HG02759 (cell line): ENCODE data around the gene ERCC3.
"Not testable (repeated sequence)": the region's sequence is repeated elsewhere in the genome, so short reads cannot be mapped to it uniquely, and the experiment has no call there.

Experiments used
- ATAC-seq: cut with Tn5 transposase; IDR thresholded peaks from one replicate; pipeline ENCODE4 v1.9.1; 2021; ENCODE audit warnings: mild to moderate bottlenecking, moderate library complexity; ENCODE audit not compliant: unreplicated experiment

ERCC3 gene

DNA sequence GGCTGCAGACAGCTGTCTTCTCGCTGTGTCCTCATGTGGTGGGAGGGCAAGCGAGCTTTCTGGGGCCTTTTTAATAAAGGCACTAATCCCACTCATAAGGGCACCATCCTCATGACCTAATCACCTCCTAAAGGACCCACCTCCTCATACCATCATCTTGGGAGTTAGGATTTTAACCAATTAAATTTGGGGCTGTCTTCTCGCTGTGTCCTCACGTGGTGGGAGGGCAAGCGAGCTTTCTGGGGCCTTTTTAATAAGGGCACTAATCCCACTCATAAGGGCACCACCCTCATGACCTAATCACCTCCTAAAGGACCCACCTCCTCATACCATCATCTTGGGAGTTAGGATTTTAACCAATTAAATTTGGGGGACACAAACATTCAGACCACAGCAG lies 66.7 kb downstream of the ERCC3 start:
- ATAC-seq: not testable (repeated sequence)

DNA sequence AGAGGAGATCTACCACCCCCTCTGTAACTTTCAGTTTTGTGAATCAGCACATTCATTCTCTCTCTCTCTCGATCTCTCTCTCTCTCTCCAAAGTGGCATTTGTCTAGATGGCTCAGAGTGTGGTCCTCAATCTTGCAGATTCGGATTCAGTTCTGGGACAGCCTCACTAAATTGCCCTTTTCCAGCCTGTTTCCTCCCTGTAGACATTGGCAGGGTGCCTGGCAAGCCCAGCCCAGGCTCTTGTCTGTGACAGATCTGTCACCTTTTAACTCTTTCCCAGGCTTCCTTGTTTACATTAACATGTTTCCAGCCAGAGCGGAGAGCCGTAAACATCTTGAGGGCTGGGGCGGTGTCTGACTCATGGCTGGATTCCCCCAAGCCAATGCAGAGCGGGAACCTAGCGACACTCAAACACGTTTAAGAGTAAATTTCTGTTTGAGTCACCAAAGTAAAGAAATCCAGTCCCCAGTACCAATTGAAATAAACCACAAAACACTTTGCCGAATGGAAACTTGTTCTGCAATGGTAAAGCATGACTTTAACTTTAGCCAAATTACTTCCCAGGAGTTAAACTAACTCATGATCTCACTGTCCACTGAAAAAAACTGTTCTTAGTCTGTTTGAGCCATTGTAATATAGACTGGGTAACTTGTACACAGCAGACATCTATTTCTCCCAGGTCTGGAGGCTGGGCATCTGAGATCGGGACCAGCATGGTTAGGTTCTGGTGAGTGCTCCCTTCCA lies 67.3 kb downstream of the ERCC3 start:
- peak; percentile 95 for ATAC-seq

DNA sequence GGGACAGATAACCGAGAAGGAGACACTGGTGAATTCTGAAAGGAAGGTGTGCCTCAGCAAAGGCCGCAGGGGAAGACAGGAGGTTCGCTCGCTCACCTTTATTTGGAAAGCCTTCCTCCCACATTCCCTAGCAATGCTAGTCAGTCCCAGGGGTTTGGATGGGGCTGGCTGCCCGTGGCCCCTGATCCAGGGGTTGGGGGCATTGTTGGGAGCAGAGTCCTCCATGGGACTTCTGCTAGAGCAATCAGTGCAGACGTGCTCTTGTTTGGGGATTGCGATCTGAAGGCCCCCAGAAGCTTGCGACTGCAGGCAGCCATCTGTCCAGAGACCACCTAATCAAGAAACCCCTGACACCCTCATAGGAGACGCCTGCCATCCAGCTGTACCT lies 67.8 kb downstream of the ERCC3 start:
- ATAC-seq: no peak

DNA sequence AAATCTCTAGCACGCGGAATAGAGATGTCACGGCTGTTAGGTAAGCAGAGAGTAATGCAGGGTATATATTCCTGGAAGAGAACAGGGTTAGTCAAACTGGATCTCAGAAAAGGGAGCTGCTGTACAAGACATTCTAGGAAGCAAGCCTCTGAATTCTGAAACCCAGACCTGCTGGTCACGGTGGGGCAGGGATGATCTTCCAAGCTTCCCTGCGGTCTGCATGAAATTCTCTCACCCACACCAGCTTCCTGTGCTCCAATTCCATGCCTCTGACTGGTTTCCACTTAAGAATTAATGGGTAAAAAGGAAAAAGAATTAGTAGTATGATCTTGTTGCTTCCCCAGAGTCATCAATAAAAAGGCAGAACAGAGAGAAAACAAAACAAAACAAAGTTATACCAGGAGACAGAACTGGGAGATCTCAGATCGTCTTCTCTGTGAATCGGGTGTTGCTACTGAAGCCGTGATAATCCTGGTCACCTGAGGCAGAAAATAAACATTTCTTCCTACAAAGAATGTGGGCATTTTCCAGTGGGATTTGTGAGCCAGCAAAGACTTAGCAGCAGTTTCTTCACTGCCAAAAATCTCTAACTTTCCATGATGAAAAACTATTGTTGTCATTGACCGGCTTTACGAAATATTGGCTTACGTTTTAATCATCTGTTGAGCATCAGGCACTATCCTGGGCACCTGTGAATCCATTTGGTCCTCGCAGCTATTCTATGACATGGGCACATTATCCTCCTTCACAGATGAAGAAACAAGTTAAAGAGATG lies 68.6 kb downstream of the ERCC3 start:
- no peak for ATAC-seq

DNA sequence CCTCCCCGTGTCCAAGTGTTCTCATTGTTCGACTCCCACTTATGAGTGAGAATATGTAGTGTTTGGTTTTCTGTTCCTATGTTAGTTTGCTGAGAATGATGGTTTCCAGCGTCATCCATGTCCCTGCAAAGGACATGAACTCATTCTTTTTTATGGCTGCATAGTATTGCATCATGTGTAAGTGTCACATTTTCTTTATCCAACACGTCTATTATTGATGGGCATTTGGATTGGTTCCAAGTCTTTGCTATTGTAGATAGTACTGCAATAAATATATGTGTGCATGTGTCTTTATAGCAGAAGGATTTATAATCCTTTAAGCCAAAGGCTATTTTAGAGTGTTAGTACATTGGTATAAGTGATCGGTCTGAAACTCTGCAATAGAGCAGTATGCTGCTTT lies 69.8 kb downstream of the ERCC3 start:
- ATAC-seq: not testable (repeated sequence)

DNA sequence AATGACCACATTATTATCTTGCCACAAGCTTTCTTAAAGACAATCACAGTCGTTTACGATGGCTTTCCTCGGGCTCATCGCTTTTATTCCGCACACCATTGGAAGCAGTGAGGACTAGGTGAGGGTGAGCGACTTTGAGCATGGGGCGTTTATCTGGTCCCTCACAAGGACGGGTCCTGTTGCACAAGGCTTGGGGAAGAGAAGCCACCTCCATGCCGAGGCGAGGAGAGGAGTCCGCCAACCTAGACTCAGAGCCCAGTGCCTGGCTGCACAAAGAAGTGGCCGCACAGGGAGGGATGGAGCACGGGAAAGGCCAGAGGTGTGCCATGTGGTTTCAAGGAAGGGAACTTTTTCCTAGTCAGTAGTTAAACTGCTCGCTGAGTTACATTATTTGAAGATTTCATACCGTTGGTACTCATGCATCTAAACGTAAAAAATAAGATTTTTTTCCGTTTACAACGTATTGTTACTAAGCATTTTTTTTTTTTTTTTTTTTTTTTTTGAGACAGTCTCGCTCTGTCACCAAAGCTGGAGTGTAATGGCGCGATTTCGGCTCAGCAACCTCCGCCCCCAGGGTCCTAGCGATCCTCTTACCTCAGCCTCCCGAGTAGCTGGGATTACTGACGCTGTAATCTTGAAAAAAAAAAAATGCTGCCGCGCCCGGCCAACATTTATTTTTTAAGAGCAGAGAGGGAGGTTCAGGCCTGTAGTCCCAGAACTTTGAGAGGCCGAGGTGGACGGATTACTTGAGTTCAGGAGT lies 73.0 kb downstream of the ERCC3 start:
- no peak for ATAC-seq

DNA sequence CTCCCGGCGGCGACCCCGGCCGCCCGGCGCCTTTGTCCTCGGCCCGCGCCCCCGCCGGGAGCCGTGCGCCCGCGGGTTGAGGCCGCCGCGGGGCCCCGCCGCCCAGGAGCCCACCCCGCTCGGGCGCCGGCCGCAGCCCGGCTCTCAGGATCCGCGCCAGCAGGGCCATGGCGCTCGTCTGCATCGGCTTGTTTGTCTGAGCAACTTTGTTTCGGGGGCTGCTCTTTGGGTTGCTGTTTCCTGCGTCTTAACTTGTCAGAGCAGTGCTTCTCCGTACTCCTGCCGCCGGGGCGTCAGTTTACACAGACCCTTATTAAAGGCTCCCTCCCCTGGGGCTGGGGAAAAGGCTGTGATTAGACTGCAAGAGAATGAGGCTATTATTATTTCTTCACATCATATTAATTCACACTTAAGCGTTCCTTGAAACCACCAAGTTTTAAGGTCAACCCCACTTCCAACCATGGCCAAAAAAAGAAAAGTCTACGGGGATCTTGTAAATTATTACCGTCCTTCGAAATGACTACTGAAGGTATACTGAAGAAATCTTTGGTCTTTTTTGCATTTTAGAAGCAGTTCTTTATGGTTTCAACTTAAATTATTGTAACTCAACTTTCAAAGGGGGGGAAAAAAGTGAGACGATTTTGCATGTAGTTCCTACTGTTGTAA lies 73.7 kb downstream of the ERCC3 start, which contains the start of gene CYP27C1:
TSS of gene CYP27C1 (minus strand) at position 198 of the 666 bp plus-strand sequence. CDS start at position 169, 29 bp downstream.
- no peak for ATAC-seq

DNA sequence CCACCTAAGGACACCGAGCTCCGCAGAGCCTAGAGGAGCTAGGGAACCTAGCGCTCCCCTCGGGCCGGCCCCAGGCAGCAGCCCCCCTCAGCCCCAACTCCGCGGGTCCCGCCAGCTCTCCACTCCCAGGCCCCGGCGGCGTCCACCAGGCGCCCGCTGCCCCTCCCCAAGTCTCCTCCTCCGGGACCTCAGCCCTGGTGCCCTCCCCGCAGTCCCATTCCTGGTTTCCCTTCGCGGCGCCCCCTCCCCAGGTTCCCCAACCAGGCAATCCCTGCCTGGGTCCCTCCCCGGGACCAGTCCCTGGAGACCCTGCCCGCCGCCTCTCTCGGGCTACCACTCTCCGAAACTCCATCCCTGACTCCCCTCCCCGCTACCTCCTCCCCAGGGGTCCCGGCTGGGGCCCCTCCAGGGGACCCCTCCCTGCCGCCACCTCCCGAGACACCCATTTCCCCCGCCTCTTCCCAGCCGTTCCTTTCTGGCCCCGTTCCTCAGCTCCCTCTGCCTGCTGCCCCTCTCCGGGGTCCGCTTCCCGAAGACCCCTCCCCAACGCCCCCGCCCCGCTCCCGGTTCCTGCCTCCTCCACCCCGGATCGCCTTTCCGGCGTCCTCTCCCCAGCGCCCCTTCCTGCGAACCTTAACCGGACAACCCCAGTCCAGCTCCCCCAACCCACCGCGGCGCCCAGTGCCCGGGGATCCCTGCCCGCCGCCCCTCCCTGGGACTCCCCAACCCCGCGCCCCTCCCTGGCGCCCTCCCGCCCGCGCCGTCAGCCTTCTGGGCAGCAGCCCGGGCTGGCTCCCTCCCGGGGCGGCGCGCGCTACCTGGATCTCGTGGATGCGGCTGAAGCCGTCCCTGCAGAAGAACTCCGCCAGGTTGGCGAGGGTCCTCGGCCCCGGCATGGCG lies 74.5 kb downstream of the ERCC3 start:
- no peak for ATAC-seq

DNA sequence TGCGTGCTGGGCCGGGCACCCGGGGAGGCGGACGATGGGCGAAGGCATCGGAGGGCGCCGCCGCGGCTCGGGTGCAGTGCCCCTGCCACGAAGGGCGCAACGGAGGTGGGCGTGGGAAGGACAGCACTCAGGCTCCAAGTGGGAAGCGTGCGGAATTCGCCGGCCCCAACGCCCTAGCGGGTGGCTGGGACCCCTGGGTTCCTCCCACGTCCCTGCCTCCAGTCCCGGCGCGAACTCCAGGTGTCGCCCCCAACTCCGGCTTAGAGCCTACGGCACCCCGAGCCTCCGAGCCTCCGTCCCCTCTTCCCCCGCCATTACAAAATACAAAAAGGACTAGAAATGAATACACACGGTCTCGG lies 75.2 kb downstream of the ERCC3 start:
- no peak for ATAC-seq

DNA sequence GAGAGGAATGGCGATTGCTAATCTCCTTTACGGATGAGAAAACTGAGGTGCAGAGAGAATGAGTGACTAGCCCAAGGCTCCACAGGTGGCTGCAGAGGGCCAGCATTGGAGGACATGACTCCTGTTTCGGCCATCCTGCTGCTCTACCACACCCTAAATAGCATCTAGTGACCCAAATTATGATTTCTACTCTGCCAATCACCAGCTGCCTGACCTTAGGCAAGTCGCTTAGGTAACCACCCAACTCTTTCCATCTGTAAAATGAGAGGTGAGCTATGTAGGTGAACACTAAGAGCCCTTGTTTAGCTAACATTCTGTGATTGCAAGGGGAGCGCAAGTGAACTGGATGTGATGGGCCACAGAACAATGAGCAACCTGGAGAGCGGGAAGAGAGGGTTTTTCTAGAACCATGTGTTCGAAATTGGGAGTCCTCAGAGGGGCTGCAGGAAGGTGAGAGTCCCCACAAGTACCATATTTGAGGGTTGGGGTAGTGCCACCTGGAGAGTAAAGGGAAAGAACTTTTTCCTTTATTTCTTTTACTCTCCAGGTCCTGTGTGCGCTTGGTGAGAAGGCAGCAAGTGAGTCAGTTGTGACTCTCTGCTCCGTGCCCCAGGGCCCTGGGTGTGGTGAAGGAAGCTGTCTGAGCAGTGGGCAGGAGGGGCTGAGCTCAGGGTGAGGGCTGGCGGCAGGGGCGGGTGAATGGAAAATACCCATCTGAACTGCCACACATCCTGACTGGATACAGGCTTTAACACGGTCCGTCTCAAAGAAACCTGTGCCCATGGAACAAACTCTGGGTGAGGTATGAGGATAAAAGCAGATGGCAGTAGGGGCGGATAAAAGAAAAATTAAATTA lies 76.2 kb downstream of the ERCC3 start:
- no peak for ATAC-seq

DNA sequence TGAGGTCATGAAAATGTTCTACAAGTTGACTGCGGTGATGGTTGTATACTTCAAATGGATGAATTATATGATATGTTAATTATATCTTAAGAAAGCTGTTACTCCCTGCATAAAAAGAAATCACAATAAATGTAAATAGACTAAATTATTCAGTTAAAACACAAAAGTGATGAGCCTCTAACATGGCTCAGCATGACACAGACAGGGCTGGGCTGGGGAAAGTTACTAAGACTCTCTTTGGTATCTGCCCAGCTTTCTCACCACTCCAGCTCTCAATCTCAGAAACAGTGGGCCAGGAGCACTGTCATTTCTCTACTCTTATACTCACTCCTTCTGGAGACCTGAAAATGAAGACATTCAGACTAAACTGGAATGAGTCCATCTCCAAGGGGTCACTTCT lies 77.4 kb downstream of the ERCC3 start:
- no peak for ATAC-seq

DNA sequence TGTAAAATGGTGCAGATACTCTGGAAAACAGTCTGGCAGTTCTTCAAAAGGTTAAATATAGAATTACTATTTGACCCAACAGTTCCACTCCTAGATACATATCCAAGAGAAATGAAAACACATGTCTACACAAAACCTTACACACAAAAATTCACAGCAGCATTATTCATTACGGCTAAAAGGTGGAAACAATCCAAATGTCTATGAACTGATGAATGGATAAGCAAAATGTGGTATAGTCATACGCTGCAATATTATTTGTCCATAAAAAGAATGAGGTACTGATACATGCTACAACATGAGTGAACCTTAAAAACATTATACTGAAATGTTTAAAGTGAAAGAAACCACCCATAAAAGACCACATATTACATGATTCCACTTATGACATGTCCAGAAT lies 77.8 kb downstream of the ERCC3 start:
- ATAC-seq: no peak

DNA sequence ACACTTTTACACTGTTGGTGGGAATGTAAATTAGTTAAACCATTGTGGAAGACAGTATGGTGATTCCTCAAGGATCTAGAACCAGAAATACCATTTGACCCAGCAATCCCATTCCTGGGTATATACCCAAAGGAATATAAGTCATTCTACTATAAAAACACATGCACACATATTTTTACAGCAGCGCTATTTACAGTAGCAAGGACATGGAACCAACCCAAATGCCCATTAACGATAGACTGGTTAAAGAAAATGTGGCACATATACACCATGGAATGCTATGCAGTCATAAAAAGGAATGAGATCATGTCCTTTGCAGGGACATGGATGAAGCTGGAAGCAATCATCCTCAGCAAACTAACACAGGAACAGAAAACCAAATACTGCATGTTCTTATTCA lies 79.7 kb downstream of the ERCC3 start:
- ATAC-seq: not testable (repeated sequence)

DNA sequence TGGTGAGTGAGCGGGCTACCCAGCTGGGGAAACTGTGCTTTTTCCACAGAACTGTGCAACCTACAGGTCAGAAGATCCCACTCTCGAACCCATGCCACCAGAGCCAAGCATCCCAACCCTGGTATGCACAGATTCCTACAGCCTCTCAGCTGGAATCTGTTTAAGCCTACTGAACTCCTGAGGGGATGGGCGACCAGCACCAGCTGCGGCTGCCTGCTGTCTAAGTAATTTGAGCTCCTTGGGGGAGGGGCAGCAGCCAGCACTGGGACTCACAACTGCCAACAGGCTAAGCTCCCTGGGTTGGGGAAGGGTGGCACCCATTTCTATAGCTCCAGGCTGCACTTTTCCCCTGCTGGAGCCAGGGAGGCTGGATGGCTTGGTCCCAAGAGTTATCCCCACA lies 85.6 kb downstream of the ERCC3 start:
- ATAC-seq: no peak
